ENCODE measurements around the gene LRRC49.
A peak's percentile ranks its signal among the peaks of the same experiment; 100 is the strongest.
"Not testable (repeated sequence)": the region's sequence is repeated elsewhere in the genome, so short reads cannot be mapped to it uniquely, and the experiment has no call there.

Gene LRRC49

GRCh38 chr15:70853973-70854665 lies 38.5 kb upstream of the LRRC49 start, which contains the start of gene LARP6:
TSS of gene LARP6 (minus strand) at chr15:70854157. CDS start at chr15:70854088, 69 bp downstream.
- no peak for TF ChIP-seq CTCF (IDR thresholded peaks at IDR 0.05; ENCODE audit: control extremely low read depth, extremely low read depth, low read depth, missing control alignments)
- ChIA-PET CTCF (interaction anchor here (1.0 kb wide), 1 partner anchor 29 kb away, joined by 4 read pairs; no protein-coding TSS in a partner anchor), POLR2A (no interaction called here)
- DNase-seq (ENCODE audit: extremely low spot score), result peak; percentile 58

DNA sequence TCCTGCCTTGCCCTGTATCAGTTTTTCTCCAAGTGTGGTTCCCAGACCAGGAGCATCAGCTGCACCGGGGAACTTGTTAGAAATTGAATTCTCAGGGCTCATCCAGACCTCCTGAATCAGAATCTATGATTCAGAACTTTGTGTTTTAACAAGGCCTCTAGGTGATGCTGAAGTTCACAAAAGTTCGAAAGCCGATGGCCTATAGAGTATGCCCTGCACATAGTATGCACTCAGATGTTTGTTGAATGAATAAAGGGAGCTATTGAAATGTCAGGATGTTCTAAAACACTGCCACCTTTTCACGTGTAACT lies 38.0 kb upstream of the LRRC49 start:
- TF ChIP-seq CTCF (IDR thresholded peaks at IDR 0.05; ENCODE audit: control extremely low read depth, extremely low read depth, low read depth, missing control alignments), result no peak
- ChIA-PET CTCF (interaction anchor here (1.0 kb wide), 1 partner anchor 30 kb away, joined by 4 read pairs; no protein-coding TSS in a partner anchor), POLR2A (no interaction called here)
- DNase-seq (ENCODE audit: extremely low spot score), result no peak

GRCh38 chr15:70855764-70856163 lies 36.9 kb upstream of the LRRC49 start:
- ChIA-PET CTCF (no interaction called here), POLR2A (no interaction called here)
- DNase-seq (ENCODE audit: extremely low spot score), result no peak
- no peak for TF ChIP-seq CTCF (IDR thresholded peaks at IDR 0.05; ENCODE audit: control extremely low read depth, extremely low read depth, low read depth, missing control alignments)

- POLR2A ChIA-PET, result no interaction called here
- no peak for DNase-seq (ENCODE audit: extremely low spot score)
- TF ChIP-seq CTCF (IDR thresholded peaks at IDR 0.05; ENCODE audit: control extremely low read depth, extremely low read depth, low read depth, missing control alignments), result no peak
- CTCF ChIA-PET, result interaction anchor here (1.1 kb wide), 1 partner anchor 13 kb away, joined by 3 read pairs; no protein-coding TSS in a partner anchor
These were observed 36.3 kb upstream of the LRRC49 start for GRCh38 chr15:70856177-70856883.

DNA sequence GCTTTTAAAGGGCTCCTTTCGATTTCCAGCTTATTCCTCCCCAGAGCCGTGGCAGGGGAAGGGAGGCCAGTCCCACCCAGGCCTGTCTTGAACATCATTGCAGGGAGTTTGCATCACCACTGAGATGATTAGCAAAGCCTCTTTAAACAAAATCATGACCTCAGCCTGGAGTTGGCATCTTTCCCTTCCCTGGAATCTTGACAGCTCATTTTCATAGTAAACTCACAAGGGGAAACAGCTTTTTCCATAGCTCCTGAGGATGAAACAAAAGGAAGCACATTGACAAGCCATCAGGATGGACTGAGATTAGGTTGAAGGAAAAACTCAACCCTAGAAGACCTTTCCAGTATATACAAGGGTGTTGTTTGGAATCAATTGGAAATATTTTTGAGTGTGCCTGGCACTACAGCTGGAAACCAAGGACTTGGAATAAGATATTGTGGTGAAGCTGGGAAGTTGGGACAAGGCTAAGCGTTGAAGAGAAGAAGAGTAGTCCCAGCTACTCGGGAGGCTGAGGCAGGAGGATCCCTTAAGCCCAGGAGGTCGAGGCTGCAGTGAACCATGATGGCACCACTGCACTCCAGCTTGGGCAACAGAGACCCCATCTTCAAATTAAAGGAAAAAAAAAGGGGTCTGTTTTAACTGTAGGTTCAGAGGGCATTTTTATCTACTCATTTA lies 35.6 kb upstream of the LRRC49 start:
- POLR2A ChIA-PET, result no interaction called here
- TF ChIP-seq CTCF (IDR thresholded peaks at IDR 0.05; ENCODE audit: control extremely low read depth, extremely low read depth, low read depth, missing control alignments), result no peak
- DNase-seq (ENCODE audit: extremely low spot score), result no peak

DNA sequence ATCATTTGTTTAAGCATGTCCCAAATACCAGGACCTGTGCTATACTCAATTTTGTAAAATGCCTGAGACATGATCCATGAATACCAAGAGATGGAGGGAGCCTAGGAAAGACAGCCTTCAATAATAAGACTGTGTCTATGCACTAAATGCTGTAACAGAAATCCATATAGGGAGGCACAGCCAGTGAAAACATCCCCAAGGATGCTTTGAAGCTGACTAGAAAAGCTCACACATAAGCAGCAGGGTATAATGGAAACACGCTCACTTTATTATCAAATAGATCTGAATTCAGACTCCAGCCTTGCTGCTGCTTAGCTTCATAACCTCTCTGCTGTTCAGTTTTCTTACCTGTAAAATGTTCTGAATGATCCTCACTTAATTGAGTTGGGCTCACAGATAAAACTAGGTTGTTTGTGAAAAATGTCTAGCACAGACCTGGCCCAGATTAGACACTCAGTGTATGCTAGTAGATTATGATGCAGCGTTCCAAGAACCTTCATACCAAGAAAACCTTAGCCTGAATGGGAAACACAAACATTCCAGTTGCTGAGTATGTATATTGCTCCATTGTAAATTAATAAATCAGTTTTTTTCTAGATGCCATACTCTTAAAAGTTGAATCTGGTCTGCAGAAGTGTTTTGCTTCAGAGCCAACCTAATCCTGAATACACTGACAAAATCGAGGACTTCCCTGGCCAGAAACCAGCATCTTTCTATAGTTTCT lies 34.9 kb upstream of the LRRC49 start:
- no peak for TF ChIP-seq CTCF (IDR thresholded peaks at IDR 0.05; ENCODE audit: control extremely low read depth, extremely low read depth, low read depth, missing control alignments)
- ChIA-PET CTCF (interaction anchor here (1.1 to 2.1 kb wide), 2 partner anchors 11 to 14 kb away, joined by 3 to 6 read pairs; no protein-coding TSS in a partner anchor), POLR2A (no interaction called here)
- no peak for DNase-seq (ENCODE audit: extremely low spot score)

More for the DNA sequence above, 35.6 kb upstream of the LRRC49 start:
- CTCF ChIA-PET, result interaction anchor here (1.1 kb wide), 1 partner anchor 14 kb away, joined by 3 read pairs; no protein-coding TSS in a partner anchor

GRCh38 chr15:70858614-70859321 lies 33.9 kb upstream of the LRRC49 start:
- CTCF ChIA-PET, result interaction anchor here (1.3 to 2.1 kb wide), 2 partner anchors 10 to 12 kb away, joined by 3 to 6 read pairs; no protein-coding TSS in a partner anchor
- POLR2A ChIA-PET; DNase-seq (ENCODE audit: extremely low spot score): not testable (repeated sequence)

Measured in GM10248 (cell line).